ENCODE results near the gene COA8.

Gene COA8

DNA sequence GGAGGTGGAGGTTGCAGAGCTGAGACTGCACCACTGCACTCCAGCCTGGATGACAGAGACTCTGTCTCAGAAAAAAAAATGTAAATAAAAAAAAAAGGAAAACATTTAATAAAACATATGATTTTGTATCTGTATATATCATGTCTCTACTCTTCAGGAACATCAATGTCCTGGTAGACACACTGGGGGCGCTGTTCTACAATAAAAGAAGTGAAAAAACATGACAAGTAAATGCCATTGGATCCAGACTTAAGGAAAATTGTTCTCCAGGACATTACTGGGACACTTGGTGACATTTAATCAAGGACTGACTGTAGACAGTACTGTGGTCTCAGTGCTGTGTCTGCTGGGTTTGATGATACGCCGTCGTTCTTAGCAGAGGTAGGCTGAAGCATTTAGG lies 50.8 kb downstream of the COA8 start:
- TF ChIP-seq, protein P1, sequence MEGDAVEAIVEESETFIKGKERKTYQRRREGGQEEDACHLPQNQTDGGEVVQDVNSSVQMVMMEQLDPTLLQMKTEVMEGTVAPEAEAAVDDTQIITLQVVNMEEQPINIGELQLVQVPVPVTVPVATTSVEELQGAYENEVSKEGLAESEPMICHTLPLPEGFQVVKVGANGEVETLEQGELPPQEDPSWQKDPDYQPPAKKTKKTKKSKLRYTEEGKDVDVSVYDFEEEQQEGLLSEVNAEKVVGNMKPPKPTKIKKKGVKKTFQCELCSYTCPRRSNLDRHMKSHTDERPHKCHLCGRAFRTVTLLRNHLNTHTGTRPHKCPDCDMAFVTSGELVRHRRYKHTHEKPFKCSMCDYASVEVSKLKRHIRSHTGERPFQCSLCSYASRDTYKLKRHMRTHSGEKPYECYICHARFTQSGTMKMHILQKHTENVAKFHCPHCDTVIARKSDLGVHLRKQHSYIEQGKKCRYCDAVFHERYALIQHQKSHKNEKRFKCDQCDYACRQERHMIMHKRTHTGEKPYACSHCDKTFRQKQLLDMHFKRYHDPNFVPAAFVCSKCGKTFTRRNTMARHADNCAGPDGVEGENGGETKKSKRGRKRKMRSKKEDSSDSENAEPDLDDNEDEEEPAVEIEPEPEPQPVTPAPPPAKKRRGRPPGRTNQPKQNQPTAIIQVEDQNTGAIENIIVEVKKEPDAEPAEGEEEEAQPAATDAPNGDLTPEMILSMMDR (conservative IDR thresholded peaks at IDR 0.05; ENCODE audit: control insufficient read depth, insufficient read depth, low read depth, low read length) = peak; percentile 32
- DNase-seq (ENCODE audit: low read depth) = peak; percentile 35
- H3K4me3 ChIP-seq (ENCODE audit: control insufficient read depth, low read depth, low read length) = no peak overlapping the region

DNA sequence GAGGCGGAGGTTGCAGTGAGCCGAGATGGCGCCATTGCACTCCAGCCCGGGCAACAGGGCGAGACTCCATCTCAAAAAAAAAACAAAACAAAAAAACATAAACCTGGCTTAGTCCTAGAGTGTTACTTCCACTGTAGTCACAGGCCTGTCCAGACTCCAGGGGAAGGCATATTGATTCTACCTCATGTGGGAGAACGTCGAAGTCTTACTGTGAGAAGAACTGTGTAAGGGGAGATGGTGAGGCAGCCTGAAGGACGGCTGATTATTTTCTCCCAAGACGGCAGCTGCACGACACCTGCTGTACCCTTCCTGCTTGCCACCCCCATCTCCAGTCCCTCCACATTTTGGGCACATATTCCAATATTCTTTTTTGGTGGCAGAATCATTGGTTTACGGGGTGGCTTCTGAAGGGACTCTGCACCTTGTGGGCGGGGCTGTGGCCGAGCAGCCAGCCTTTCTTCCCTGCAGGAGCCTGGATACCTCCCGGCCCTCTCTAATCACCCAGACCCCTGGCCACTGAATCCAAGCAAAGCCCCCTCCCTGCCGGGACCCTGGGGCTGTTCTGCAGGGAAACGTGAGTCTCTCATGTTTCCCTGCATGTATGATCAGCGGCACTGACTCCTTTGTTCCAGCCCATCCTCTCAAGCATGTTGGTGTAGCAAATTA lies 54.0 kb downstream of the COA8 start:
- DNase-seq (ENCODE audit: low read depth) = no peak
- TF ChIP-seq, protein P1 (conservative IDR thresholded peaks at IDR 0.05; ENCODE audit: control insufficient read depth, insufficient read depth, low read depth, low read length) = no peak
- no peak overlapping the region for H3K4me3 ChIP-seq (ENCODE audit: control insufficient read depth, low read depth, low read length)

DNA sequence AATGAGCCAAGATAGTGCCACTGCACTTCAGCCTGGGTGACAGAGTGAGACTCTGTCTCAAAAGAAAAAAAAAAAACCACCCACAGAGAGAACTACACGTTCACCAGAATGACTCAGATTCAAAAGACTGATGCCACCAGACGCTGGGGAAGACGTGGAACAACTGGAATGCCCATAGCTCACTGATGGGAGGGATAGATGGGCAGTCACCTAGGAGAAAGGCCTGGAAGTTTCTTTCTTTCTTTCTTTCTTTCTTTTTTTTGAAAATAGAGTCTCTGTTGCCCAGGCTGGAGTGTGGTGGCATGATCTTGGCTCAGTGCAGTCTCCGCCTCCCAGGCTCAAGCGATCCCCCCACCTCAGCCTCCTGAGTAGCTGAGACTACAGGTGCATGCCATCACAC lies 56.3 kb downstream of the COA8 start:
- TF ChIP-seq, protein P1 (conservative IDR thresholded peaks at IDR 0.05; ENCODE audit: control insufficient read depth, insufficient read depth, low read depth, low read length) = no peak
- DNase-seq (ENCODE audit: low read depth) = no peak
- no peak overlapping the region for H3K4me3 ChIP-seq (ENCODE audit: control insufficient read depth, low read depth, low read length)

DNA sequence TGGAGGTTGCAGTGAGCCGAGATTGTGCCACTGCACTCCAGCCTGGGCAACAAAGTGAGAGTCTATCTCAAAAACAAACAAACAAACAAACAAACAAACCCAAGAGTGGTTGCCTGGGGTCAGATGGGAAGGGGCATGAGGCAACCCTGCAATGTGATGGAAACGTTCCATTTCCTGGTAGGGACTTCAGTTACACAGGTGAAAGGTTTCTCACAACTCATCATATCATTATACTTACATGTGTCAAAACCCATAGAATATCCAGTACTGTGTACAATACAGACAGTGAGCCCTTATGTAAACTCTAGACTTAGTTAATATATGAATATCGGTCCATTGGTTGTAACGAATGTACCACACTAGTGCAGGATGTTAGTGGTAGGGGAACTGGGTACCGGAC lies 59.1 kb downstream of the COA8 start:
- DNase-seq (ENCODE audit: low read depth) = no peak
- no peak overlapping the region for H3K4me3 ChIP-seq (ENCODE audit: control insufficient read depth, low read depth, low read length)
- TF ChIP-seq, protein P1 (conservative IDR thresholded peaks at IDR 0.05; ENCODE audit: control insufficient read depth, insufficient read depth, low read depth, low read length) = no peak

DNA sequence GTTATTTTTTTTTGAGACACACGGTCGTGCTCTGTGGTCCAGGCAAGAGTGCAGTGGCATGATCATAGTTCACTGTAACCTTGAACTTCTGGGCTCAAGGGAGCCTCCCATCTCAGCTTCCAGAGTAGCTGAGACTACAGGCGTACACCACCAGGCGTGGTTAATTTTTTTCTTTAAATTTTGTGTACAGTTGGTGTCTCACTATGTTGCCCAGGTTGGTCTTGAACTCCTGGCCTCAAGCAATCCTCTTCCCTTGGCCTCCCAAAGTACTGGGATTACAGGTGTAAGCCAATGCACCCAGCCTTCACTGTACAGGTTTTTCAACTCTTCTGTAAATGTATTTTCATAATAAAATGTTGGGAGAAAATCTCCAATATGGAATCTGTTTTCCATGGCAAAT lies 60.5 kb downstream of the COA8 start:
- no peak overlapping the region for H3K4me3 ChIP-seq (ENCODE audit: control insufficient read depth, low read depth, low read length)
- TF ChIP-seq, protein P1 (conservative IDR thresholded peaks at IDR 0.05; ENCODE audit: control insufficient read depth, insufficient read depth, low read depth, low read length) = no peak
- DNase-seq (ENCODE audit: low read depth) = no peak

DNA sequence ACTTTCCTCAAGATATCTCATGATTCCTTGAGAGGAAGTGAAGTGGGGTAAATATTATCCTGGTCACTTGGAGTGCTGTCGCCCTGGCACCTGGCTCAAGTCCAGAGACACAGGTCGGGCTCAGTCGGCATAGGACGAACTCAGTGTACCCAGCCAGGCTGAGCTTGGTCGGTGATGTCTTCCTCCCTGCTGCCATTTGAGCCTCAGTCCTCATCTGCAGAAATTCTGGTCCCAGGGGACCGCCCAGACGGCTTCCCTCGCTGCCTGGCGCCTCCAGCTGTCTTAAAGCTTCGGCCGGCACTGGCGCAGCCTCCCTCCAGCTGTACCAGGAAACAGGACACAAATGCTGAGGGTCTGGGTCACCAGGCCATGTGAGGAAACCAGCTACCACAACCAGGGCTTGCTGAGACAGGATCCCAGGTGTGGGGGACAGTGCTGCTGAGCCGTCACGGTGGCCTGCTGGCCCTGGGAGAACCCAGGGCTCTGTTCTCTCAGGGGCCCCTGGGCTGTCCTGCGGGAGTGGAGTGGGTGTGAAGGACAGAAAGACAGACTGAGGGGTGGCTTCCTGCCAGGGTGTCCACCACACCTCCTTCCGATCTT lies 61.2 kb downstream of the COA8 start:
- TF ChIP-seq, protein P1 (conservative IDR thresholded peaks at IDR 0.05; ENCODE audit: control insufficient read depth, insufficient read depth, low read depth, low read length) = no peak
- H3K4me3 ChIP-seq (ENCODE audit: control insufficient read depth, low read depth, low read length) = no peak overlapping the region
- DNase-seq (ENCODE audit: low read depth) = no peak
